K562 (cell line): ENCODE results near the gene PLPP6. TPM values are rescaled to one million over a fixed set of nuclear protein-coding genes. Genes with fewer than 3 reads are reported as not detected.

ENCODE experiments used
- CHD4 ChIP-seq: fragments of 200-600 bp; sonication (generic); IDR thresholded peaks from 3 replicates; pipeline ENCODE4 v1.6.1; 2012; ENCODE audit warnings: low read depth, mild to moderate bottlenecking, mixed read lengths, low read length, inconsistent platforms; ENCODE audit not compliant: insufficient read depth, insufficient replicate concordance, poor library complexity, severe bottlenecking
- COPS2 ChIP-seq: fragments of 450-650 bp; conservative IDR thresholded peaks from 2 replicates; pipeline ENCODE4 v1.6.1; 2016; ENCODE audit warnings: mild to moderate bottlenecking, moderate library complexity
- CTCF ChIP-seq, 3 experiments: IDR thresholded peaks in 2 of 3; conservative IDR thresholded peaks in 1 of 3; 2 replicates each; pipeline ENCODE4 v1.5.1; 2011 to 2012; ENCODE audit warnings: low read length in 3 of 3, mild to moderate bottlenecking in 3 of 3, control low read depth in 2 of 3, improper control_type of control experiment in 1 of 3, inconsistent platforms in 1 of 3, low read depth in 1 of 3, mixed read lengths in 1 of 3, moderate library complexity in 1 of 3; ENCODE audit not compliant: insufficient read depth in 2 of 3
- FOXA3 ChIP-seq, 2 experiments: fragments of 450-650 bp in 1 of 2; sonication (generic) in 1 of 2; formaldehyde crosslinking; IDR thresholded peaks in 1 of 2; conservative IDR thresholded peaks in 1 of 2; 2 replicates each; pipeline versions ENCODE4 v1.4.0 to v1.8.0; 2020 to 2022; ENCODE audit warnings: mild to moderate bottlenecking in 2 of 2, missing genetic modification reagents in 1 of 2
- HNRNPL ChIP-seq: fragments of 200-400 bp; formaldehyde crosslinking; IDR thresholded peaks from 2 replicates; pipeline ENCODE4 v1.6.1; 2017; ENCODE audit warnings: low read depth, mild to moderate bottlenecking, low read length
- MED1 ChIP-seq: sonication (generic); formaldehyde crosslinking; IDR thresholded peaks from 2 replicates; pipeline ENCODE4 v1.8.1; 2023; ENCODE audit warnings: missing genetic modification reagents, borderline replicate concordance
- NFIC ChIP-seq: fragments of 450-650 bp; IDR thresholded peaks from 2 replicates; pipeline ENCODE4 v1.6.1; 2017; ENCODE audit warnings: mild to moderate bottlenecking, inconsistent platforms
- NR1H2 ChIP-seq: sonication (generic); formaldehyde crosslinking; IDR thresholded peaks from 2 replicates; pipeline ENCODE4 v1.4.0; 2020; ENCODE audit warnings: mild to moderate bottlenecking, missing genetic modification reagents
- POLR2G ChIP-seq: fragments of 200-400 bp; formaldehyde crosslinking; IDR thresholded peaks from 2 replicates; pipeline ENCODE4 v1.6.1; 2017; ENCODE audit warnings: low read depth, mild to moderate bottlenecking, antibody characterized with exemption, low read length, moderate library complexity
- SMAD2 ChIP-seq: fragments of 150-350 bp; IDR thresholded peaks from 2 replicates; pipeline ENCODE4 v1.6.1; 2014; ENCODE audit warnings: low read depth, mild to moderate bottlenecking, low read length
- SMARCA5 ChIP-seq: fragments of 450-650 bp; IDR thresholded peaks from 2 replicates; pipeline ENCODE4 v1.6.1; 2016
- SRSF9 ChIP-seq: fragments of 200-400 bp; formaldehyde crosslinking; IDR thresholded peaks from 2 replicates; pipeline ENCODE4 v1.6.1; 2017; ENCODE audit warnings: low read depth, low read length, borderline replicate concordance
- ZBTB33 ChIP-seq: sonication (generic); formaldehyde crosslinking; IDR thresholded peaks from 2 replicates; pipeline ENCODE4 v1.8.1; 2023; ENCODE audit warnings: mild to moderate bottlenecking, missing genetic modification reagents
- ZNF134 ChIP-seq: fragments of 250-450 bp; sonication (Bioruptor Pico); conservative IDR thresholded peaks from 2 replicates; pipeline ENCODE4 v1.4.0; 2020
- ZNF174 ChIP-seq: fragments of 250-450 bp; sonication (Bioruptor Pico); IDR thresholded peaks from 2 replicates; pipeline ENCODE4 v1.4.0; 2020; ENCODE audit warnings: mild to moderate bottlenecking
- ZNF551 ChIP-seq: fragments of 250-450 bp; sonication (Bioruptor Pico); IDR thresholded peaks from 2 replicates; pipeline ENCODE4 v1.5.0; 2021; ENCODE audit warnings: mild to moderate bottlenecking, moderate library complexity
- ZNF699 ChIP-seq: fragments of 250-450 bp; sonication (Bioruptor Pico); IDR thresholded peaks from 2 replicates; pipeline ENCODE4 v1.8.0; 2021; ENCODE audit warnings: mild to moderate bottlenecking, moderate library complexity; ENCODE audit not compliant: insufficient replicate concordance
- polyA plus RNA-seq, 8 experiments: library from polyadenylated mRNA; depleted of rRNA in 4 of 8; stranded (reverse) in 5 of 8; unstranded in 3 of 8; fragments of >200 nt; fragmentation: Nextera tagmentation in 2 of 8; fragmentation: Illumina TruSeq in 1 of 8; extraction: Ambion mirVana in 2 of 8; extraction: Trizol in 1 of 8; gene quantifications; 2 replicates each; pipeline versions ENCODE4 v1.2.1 to v1.2.3, GENCODE V29; 2011 to 2014; ENCODE audit warnings: inconsistent platforms in 1 of 8, missing spikeins in 1 of 8
- total RNA-seq, 7 experiments: library from RNA; depleted of rRNA in 6 of 7; stranded (reverse); fragments of >200 nt in 6 of 7; fragmentation: Illumina TruSeq in 2 of 7; extraction: Trizol in 2 of 7; gene quantifications; 2 replicates each; pipeline versions ENCODE4 v1.2.1 to v1.2.3, GENCODE V29; 2011 to 2021; ENCODE audit warnings: low replicate concordance in 1 of 7

The PLPP6 gene
- total and polyA plus RNA-seq, 9 of the 15 experiments (the other 6 are each of a cell fraction or from before 2014, with no cell fraction given) = 1.9 to 8.9 (median 5.6) TPM

- TF ChIP-seq CTCF (IDR thresholded peaks at IDR 0.05 in 2 of 3, conservative IDR thresholded peaks at IDR 0.05 in 1 of 3; ENCODE audit: insufficient read depth in 2 of 3, low read depth in 1 of 3, low read length in 3 of 3) = no peak
- TF ChIP-seq NR1H2 (CRISPR knock-in tag) = no peak
- TF ChIP-seq ZNF174 (CRISPR knock-in tag) = no peak
- TF ChIP-seq POLR2G = no peak
- TF ChIP-seq MED1 (CRISPR knock-in tag) = no peak
- no peak for TF ChIP-seq NFIC
- no peak for TF ChIP-seq ZNF551 (CRISPR knock-in tag)
- TF ChIP-seq FOXA3 (CRISPR knock-in tag; conservative IDR thresholded peaks at IDR 0.05 in 1 of 2, IDR thresholded peaks at IDR 0.05 in 1 of 2) = no peak
- no peak for TF ChIP-seq SMAD2
- TF ChIP-seq CHD4 = no peak
- TF ChIP-seq ZNF134 (CRISPR knock-in tag) = no peak
- TF ChIP-seq ZNF699 (CRISPR knock-in tag) = no peak
- TF ChIP-seq ZBTB33 (CRISPR knock-in tag) = no peak
- TF ChIP-seq SMARCA5 = no peak
- no peak for TF ChIP-seq SRSF9
- TF ChIP-seq HNRNPL = no peak
- TF ChIP-seq COPS2 = no peak
Measured at GRCh38 chr9:4709380-4709779, 47.3 kb downstream of the PLPP6 start (continued).
